IgD-negative memory B cell (primary cell): Measurements from ENCODE around the gene SLC7A7. TPM values are rescaled to one million over a fixed set of nuclear protein-coding genes. Genes with fewer than 3 reads are reported as not detected.
"Not testable (repeated sequence)": the region's sequence is repeated elsewhere in the genome, so short reads cannot be mapped to it uniquely, and the experiment has no call there.

Experiments
- H3K27ac Mint-ChIP-seq, 3 donors: one replicate each; pipeline ENCODE4 v1.8.0; 2020 to 2022; ENCODE audit warnings: mild to moderate bottlenecking in 3 of 3, mixed read lengths in 3 of 3, moderate library complexity in 1 of 3
- H3K27me3 Mint-ChIP-seq: one replicate; pipeline ENCODE4 v1.8.0; 2021; ENCODE audit warnings: mixed read lengths
- H3K36me3 Mint-ChIP-seq: one replicate; pipeline ENCODE4 v1.8.0; 2020; ENCODE audit warnings: mild to moderate bottlenecking, mixed read lengths
- H3K4me1 Mint-ChIP-seq, 3 donors: one replicate each; pipeline ENCODE4 v1.8.0; 2020 to 2022; ENCODE audit warnings: mixed read lengths in 3 of 3, mild to moderate bottlenecking in 1 of 3
- H3K4me3 Mint-ChIP-seq, 4 donors: one replicate each; pipeline ENCODE4 v1.8.0; 2020 to 2022; ENCODE audit warnings: mild to moderate bottlenecking in 4 of 4, mixed read lengths in 4 of 4, moderate library complexity in 3 of 4
- H3K9me3 Mint-ChIP-seq, 3 donors: one replicate each; pipeline ENCODE4 v1.8.0; 2020 to 2021; ENCODE audit warnings: mixed read lengths in 3 of 3, mild to moderate bottlenecking in 1 of 3
- polyA plus RNA-seq: library from polyadenylated mRNA; unstranded; fragments of 300-500 nt; fragmentation: Illumina TruSeq; gene quantifications from one replicate; pipeline ENCODE4 v1.2.3, GENCODE V29; 2021

Gene SLC7A7
- polyA plus RNA-seq, 1 donor from 2014 or later, result 24.0 TPM

DNA sequence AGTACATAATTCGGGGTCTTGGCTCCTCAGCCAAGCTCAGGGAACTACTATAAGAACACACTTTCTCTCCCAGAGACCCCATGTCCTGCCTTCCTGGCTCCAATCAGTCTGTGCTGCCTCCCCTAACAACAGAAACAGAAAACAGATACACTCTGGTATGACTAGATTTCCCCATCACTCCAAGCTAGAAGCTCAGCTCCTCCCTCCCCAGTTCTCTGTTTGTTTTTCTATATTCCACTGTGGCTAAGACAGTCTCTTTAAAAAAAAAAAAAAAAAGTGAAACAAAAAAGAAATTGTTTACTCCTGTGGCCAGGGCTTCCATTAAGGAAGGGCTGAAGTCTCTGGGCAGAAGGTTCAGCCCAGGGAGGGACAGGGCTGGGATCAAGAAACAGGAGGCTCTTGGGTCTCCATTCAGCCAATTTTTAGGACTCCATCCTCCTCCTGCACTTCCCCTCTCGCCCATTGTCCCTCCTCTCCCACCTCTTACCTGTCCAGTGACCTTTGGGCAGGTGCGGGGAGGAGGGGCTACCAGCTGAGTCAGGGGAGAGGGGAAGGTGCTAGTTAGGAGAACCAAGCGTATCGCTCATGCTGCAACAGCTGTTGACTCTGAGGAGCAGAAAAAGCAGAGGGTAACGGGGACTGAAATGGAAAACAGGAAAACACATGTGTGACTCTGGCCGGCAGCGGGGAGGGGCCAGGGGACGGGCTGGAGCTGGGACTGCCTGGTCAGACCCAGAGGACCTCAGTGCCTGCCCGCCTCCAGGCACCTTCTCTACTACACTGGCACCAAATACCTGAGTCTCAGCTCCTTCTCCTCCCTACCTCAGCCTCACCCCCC, 4.1 kb upstream of the SLC7A7 start:
- Mint-ChIP-seq H3K4me1 (peaks cover 30 to 43% (median 42%) of the 10 kb centered on the region in 3 donors), H3K36me3 (no peaks in the 10 kb centered on the region), H3K27ac (peak overlapping the region in 2 of 3 donors; percentile 33 to 78), H3K27me3 (no peaks in the 10 kb centered on the region), H3K4me3 (peak overlapping the region in 3 of 4 donors; percentile 55 to 83 (median 60)), H3K9me3 (no peaks in the 10 kb centered on the region)

DNA sequence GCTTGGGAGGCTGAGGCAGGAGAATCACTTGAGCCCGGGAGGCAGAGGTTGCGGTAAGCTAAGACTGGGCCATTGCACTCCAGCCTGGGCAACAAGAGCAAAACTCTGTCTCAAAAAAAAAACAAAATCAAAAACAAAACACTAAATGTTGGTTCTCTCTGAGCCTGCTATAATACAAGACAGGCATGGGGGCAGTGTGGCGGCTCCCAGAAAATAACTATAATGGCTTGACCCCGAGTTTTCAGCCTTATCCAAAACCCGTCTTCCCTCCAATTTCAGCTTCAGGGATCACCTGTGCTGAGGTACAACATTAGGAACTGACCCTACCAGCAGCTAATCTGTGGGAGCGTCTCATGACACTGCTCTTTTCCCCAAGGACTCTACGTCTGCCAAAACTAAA, 862 bp downstream of the SLC7A7 start:
- H3K9me3 Mint-ChIP-seq, result no peaks in the 10 kb centered on the region
- peak overlapping the region in 3 of 4 donors; percentile 33 to 84 (median 67) for H3K4me3 Mint-ChIP-seq
- peaks cover 2% of the 10 kb centered on the region for H3K36me3 Mint-ChIP-seq
- H3K27ac Mint-ChIP-seq, result peak overlapping the region in 2 of 3 donors; percentile 50 to 53
- no peaks in the 10 kb centered on the region for H3K27me3 Mint-ChIP-seq
- H3K4me1 Mint-ChIP-seq, result peaks cover 33 to 45% (median 44%) of the 10 kb centered on the region in 3 donors

GRCh38 chr14:22813145-22813544, 2.1 kb downstream of the SLC7A7 start:
- H3K36me3 Mint-ChIP-seq, result peaks cover 2% of the 10 kb centered on the region
- peaks cover 35 to 41% (median 38%) of the 10 kb centered on the region in 3 donors for H3K4me1 Mint-ChIP-seq
- no peaks in the 10 kb centered on the region for H3K27me3 Mint-ChIP-seq
- H3K27ac Mint-ChIP-seq, result peak overlapping the region in 2 of 3 donors; percentile 54 to 85
- peak overlapping the region in 3 of 4 donors; percentile 4 to 85 (median 63) for H3K4me3 Mint-ChIP-seq
- H3K9me3 Mint-ChIP-seq, result no peaks in the 10 kb centered on the region

DNA sequence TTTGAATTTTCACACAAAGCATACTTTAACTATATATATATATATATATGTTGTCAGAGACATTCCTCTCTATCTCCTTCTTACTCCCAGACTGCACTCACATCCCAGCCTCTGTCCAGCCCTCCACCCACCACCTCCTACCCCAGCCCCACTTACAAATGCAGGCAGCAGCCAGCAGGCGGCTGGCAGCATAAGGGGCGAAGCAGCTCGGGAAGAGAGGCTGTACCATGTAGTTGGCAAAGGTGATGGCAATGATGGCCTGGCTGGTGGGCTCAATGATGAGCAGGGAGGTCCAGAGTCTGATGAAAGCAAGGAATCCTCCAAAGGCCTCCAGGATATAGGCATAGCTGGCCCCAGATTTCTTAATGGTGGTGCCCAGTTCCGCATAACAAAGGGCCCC, 2.5 kb downstream of the SLC7A7 start:
- H3K9me3 Mint-ChIP-seq, result no peaks in the 10 kb centered on the region
- H3K27ac Mint-ChIP-seq, result peak overlapping the region in 2 of 3 donors; percentile 54 to 85
- H3K4me3 Mint-ChIP-seq, result peak overlapping the region; percentile 4 to 85 (median 58)
- H3K4me1 Mint-ChIP-seq, result peaks cover 36 to 39% (median 36%) of the 10 kb centered on the region in 3 donors
- peaks cover 2% of the 10 kb centered on the region for H3K36me3 Mint-ChIP-seq
- H3K27me3 Mint-ChIP-seq, result no peaks in the 10 kb centered on the region

DNA sequence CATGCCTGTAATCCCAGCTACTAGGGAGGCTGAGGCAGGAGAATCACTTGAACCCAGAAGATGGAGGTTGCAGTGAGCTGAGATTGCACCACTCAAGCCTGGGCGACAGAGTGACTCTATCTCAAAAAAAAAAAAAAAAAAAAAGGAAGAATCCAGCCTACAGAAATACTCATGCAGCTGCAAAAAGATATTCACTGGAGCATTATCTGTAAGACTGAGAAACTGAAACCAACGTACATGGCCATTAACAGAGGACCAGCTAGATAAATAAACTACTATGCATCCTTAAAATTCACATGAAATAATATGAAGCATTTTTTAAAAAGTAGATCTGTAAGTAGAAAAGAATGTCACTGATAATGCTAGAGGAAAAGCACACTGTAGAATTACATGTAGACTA, 3.5 kb downstream of the SLC7A7 start:
- peaks cover 39 to 46% (median 41%) of the 10 kb centered on the region in 3 donors for H3K4me1 Mint-ChIP-seq
- peak overlapping the region; percentile 8 to 96 (median 46) for H3K4me3 Mint-ChIP-seq
- peaks cover 0 to 2% (median 0%) of the 10 kb centered on the region in 3 donors for H3K9me3 Mint-ChIP-seq
- no peaks in the 10 kb centered on the region for H3K27me3 Mint-ChIP-seq
- H3K36me3 Mint-ChIP-seq, result peaks cover 2% of the 10 kb centered on the region
- H3K27ac Mint-ChIP-seq, result peak overlapping the region in 2 of 3 donors; percentile 54 to 93

GRCh38 chr14:22808388-22809209, 6.6 kb downstream of the SLC7A7 start:
- peaks cover 2% of the 10 kb centered on the region for H3K36me3 Mint-ChIP-seq
- H3K4me1 Mint-ChIP-seq, result peaks cover 35 to 47% (median 42%) of the 10 kb centered on the region in 3 donors
- H3K9me3 Mint-ChIP-seq, result peaks cover 0 to 3% (median 2%) of the 10 kb centered on the region in 3 donors
- H3K27ac Mint-ChIP-seq, result peak overlapping the region in 2 of 3 donors; percentile 27 to 48
- H3K4me3 Mint-ChIP-seq, result peak overlapping the region in 2 of 4 donors; percentile 18 to 73
- no peaks in the 10 kb centered on the region for H3K27me3 Mint-ChIP-seq

- peaks cover under 1% of the 10 kb centered on the region for H3K27me3 Mint-ChIP-seq
- H3K9me3 Mint-ChIP-seq, result peaks cover 0 to 3% (median 2%) of the 10 kb centered on the region in 3 donors
- peak overlapping the region in 1 of 4 donors; percentile 42 for H3K4me3 Mint-ChIP-seq
- peak overlapping the region in 1 of 3 donors; percentile 70 for H3K27ac Mint-ChIP-seq
- peaks cover 40 to 49% (median 45%) of the 10 kb centered on the region in 3 donors for H3K4me1 Mint-ChIP-seq
- H3K36me3 Mint-ChIP-seq, result peaks cover 2% of the 10 kb centered on the region
Observed at GRCh38 chr14:22807432-22808087, 7.7 kb downstream of the SLC7A7 start.

- Mint-ChIP-seq H3K4me1 (peaks cover 33 to 51% (median 45%) of the 10 kb centered on the region in 3 donors), H3K27ac (peak overlapping the region in 1 of 3 donors; percentile 83)
- not testable (repeated sequence) for H3K4me3 Mint-ChIP-seq, H3K36me3 Mint-ChIP-seq, H3K27me3 Mint-ChIP-seq, H3K9me3 Mint-ChIP-seq
Observed at GRCh38 chr14:22805235-22805634, 10.0 kb downstream of the SLC7A7 start.

- Mint-ChIP-seq H3K27me3 (peaks cover 2% of the 10 kb centered on the region), H3K4me1 (peaks cover 36 to 62% (median 53%) of the 10 kb centered on the region in 3 donors), H3K4me3 (peak overlapping the region in 2 of 4 donors; percentile 61 to 95), H3K27ac (peak overlapping the region; percentile 59 to 93 (median 68)), H3K36me3 (peaks cover 7% of the 10 kb centered on the region), H3K9me3 (peaks cover 0 to 3% (median 2%) of the 10 kb centered on the region in 3 donors)
Observed at GRCh38 chr14:22803687-22803974, 11.6 kb downstream of the SLC7A7 start.

GRCh38 chr14:22802860-22803686, 12.2 kb downstream of the SLC7A7 start:
- Mint-ChIP-seq H3K4me3 (peak overlapping the region; percentile 52 to 95 (median 65)), H3K36me3 (peaks cover 9% of the 10 kb centered on the region), H3K27me3 (peaks cover 2% of the 10 kb centered on the region), H3K9me3 (peaks cover 0 to 3% (median 2%) of the 10 kb centered on the region in 3 donors), H3K4me1 (peaks cover 35 to 58% (median 55%) of the 10 kb centered on the region in 3 donors), H3K27ac (peak overlapping the region; percentile 59 to 93 (median 68))

GRCh38 chr14:22801716-22802115, 13.5 kb downstream of the SLC7A7 start:
- H3K36me3 Mint-ChIP-seq, result peaks cover 9% of the 10 kb centered on the region
- H3K27ac Mint-ChIP-seq, result no peak overlapping the region
- peaks cover 2% of the 10 kb centered on the region for H3K27me3 Mint-ChIP-seq
- H3K4me3 Mint-ChIP-seq, result peak overlapping the region in 1 of 4 donors; percentile 38
- peaks cover 0 to 3% (median 0%) of the 10 kb centered on the region in 3 donors for H3K9me3 Mint-ChIP-seq
- peaks cover 31 to 55% (median 54%) of the 10 kb centered on the region in 3 donors for H3K4me1 Mint-ChIP-seq

- peaks cover 34 to 63% (median 61%) of the 10 kb centered on the region in 3 donors for H3K4me1 Mint-ChIP-seq
- H3K27me3 Mint-ChIP-seq, result peaks cover 2% of the 10 kb centered on the region
- H3K4me3 Mint-ChIP-seq, result peak overlapping the region in 1 of 4 donors; percentile 57
- H3K27ac Mint-ChIP-seq, result peak overlapping the region in 1 of 3 donors; percentile 2
- peaks cover 9% of the 10 kb centered on the region for H3K36me3 Mint-ChIP-seq
- peaks cover 0 to 1% (median 0%) of the 10 kb centered on the region in 3 donors for H3K9me3 Mint-ChIP-seq
Observed at GRCh38 chr14:22800346-22800745, 14.9 kb downstream of the SLC7A7 start.

DNA sequence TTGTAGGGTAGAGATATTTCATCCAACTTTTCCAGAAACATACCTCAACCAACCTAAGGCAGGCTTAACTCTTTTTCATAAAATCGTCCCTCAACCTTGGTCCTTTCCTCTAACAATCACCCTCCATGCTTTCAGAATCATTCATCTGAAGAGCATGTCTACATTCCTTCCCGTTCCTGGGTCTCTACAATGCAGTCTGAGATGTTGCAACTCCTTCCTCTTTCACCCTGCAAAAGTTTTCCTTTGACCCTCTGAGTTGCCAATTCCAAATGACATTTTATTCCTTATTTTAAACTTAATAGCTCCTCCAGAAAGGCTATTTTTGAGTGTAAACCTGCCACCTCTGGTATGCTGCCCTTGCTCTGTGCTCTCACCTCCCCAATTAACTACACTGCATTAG, 16.7 kb downstream of the SLC7A7 start:
- H3K27me3 Mint-ChIP-seq, result peaks cover 2% of the 10 kb centered on the region
- peaks cover 35 to 56% (median 56%) of the 10 kb centered on the region in 3 donors for H3K4me1 Mint-ChIP-seq
- H3K27ac Mint-ChIP-seq, result no peak overlapping the region
- H3K4me3 Mint-ChIP-seq, result no peak overlapping the region
- H3K36me3 Mint-ChIP-seq, result peaks cover 12% of the 10 kb centered on the region
- no peaks in the 10 kb centered on the region for H3K9me3 Mint-ChIP-seq
